Fibroblast of upper back skin (primary cell): Measurements from ENCODE around the gene FAM47B.

ENCODE experiments used
- DNase-seq: peaks from one replicate; pipeline ENCODE4 v3.0.0-alpha.2; 2013

FAM47B gene

GRCh38 chrX:34942496-34942895, at the start of gene FAM47B:
FAM47B (plus strand) TSS chrX:34942796; CDS start chrX:34942832, 36 bp downstream.
- DNase-seq: no peak

GRCh38 chrX:34893741-34894140, 48.9 kb upstream of the FAM47B start:
- peak; percentile 5 for DNase-seq

DNA sequence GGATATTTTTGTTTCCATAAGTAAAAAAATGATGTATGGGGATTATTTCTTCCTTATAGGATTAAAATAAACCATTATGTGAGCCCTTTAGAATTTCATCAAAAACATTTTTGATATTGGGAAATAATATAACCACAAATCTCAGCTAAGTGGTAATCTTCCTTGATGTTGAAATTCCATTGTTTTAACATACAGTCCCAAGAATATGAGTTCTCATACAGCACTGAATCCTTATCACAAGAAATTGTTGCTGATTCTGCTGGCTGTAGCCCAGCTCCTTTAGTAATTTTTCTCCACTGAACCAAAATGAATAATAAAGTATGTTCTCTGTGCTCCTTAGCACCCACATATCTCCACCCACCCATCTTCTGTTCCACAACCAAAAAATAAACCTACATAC, 41.9 kb upstream of the FAM47B start:
- DNase-seq: peak; percentile 42

- DNase-seq: peak; percentile 71
Observed at GRCh38 chrX:34901761-34902160, 40.8 kb upstream of the FAM47B start.

- peak; percentile 46 for DNase-seq
Observed at GRCh38 chrX:34903316-34903715, 39.3 kb upstream of the FAM47B start.

GRCh38 chrX:34909151-34909550, 33.4 kb upstream of the FAM47B start:
- peak; percentile 2 for DNase-seq

DNA sequence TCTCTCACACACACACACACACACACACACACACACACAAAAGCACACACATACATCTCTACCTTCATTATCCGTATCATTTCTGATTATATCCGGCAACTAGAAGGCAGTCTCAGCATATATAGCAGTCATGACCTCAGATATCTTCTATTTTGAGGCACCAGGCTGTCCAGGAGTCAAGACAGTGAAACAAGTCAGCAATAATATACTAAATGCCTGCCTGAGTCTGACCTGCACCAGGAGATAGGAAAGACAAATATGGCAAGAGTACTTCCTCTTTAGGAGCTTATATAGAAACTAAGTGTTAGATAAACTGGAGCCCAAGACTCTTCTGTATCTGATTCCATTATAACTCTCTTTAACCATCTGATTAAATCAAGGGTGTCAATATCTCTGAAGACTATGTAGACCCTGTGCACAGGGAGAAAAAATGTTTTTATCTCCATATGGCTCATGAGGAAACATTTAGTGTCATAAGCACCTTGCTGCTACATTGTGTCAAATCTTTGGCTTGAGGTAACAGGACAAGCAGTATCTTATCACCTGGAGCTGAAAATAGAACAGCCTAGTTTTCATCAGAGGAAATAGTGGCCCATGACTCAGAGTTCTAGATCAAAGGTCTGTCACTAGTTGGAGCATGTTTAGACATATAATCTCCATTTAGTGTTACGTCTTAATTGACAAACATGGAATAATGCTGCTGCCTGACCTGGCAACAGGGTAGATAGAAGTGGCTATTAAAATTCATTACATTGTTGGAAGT, 27.0 kb upstream of the FAM47B start:
- no peak for DNase-seq

- no peak for DNase-seq
Observed at GRCh38 chrX:34917146-34917545, 25.4 kb upstream of the FAM47B start.

DNA sequence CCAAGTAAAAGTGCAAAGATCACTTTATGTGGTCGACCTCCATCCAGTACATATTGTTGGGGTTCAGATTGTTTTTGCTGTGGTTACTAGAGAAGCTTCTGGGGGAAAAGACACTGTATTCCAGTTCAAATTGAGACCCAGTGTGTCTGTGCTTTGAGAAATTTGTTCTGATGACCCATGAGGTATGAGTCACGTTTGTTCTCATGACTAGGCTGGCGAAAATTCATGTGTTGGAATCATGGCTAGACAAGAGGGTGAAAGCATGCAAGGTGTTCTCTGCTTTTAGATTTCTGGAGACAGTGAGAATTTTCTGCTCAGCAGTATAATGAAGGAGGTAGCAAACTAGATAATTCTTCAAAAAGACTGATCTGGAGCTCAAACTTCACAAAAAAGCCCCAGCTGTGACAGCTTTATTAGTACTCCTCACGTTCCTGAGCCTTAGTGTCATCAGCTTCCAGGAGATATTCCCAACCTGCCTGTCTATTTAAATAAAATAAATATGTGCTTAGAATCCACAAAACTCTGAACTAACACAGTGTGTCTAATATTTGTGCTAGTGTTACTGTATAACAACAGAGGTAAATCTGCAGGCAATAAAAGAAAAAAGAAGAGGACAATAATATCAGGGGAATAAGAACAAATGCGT, 24.4 kb upstream of the FAM47B start:
- DNase-seq: peak; percentile 58

GRCh38 chrX:34918856-34919255, 23.7 kb upstream of the FAM47B start:
- peak; percentile 67 for DNase-seq

DNA sequence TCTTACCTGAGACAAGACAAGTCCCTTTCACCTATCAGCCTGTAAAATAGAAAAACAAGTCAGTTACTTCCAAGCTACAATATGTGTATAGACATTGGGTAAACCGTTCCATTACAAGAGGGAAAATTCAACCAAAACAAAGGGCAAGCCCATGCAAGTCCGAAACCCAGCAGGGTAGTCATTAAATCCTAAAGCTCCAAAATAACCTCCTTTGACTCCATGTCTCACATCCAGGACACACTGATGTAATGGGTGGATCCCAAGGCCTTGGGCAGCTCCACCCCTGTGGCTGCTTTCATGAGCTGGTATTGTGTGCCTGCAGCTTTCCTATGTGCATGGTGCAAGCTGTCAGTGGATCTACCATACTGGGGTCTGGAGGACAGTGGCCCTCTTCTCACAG, 14.7 kb upstream of the FAM47B start:
- DNase-seq: no peak

- no peak for DNase-seq
Observed at GRCh38 chrX:34943235-34943634, 639 bp downstream of the FAM47B start.

GRCh38 chrX:34956916-34957315, 14.3 kb downstream of the FAM47B start:
- DNase-seq: peak; percentile 50

DNA sequence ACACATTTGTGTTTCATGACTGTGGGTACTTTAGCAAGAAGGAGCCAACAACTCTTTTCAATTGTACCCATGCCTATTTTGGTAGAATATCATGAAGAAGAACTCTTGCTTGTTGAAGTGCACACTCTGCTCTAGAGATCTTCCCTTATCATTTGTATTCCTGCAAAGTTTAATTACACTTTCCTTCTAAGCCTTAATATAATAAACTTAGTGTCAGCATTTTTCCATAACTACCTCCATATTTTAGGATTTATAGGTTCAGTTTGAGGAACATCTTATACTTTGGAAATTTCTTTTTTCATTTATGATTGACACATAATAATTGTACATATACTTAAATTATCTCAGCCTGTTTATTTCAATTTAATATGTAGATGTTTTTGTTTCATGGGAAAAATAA, 19.1 kb downstream of the FAM47B start:
- DNase-seq: no peak

DNA sequence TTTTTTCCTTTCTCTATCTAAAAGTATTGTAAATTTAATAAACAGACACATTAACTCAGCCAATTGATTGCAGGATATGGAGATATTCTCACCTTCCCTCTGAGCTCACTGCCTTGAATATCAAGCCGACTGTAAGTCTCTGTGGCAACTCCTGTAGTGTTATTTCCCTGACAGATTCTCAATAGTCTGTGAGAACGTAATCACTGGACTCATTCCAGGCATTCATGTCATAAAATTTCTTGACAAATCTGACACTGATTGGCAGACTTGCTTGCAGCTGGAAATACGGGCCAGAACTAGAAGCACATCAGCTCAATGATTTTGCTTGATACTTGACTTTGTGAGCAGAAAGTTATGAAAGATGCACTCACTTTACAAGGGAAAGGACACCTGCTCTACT, 29.6 kb downstream of the FAM47B start:
- DNase-seq: no peak

GRCh38 chrX:34978171-34978570, 35.6 kb downstream of the FAM47B start:
- DNase-seq: no peak

GRCh38 chrX:34987646-34988045, 45.0 kb downstream of the FAM47B start:
- no peak for DNase-seq
